Lung (tissue), 12 donors: ENCODE measurements around the gene MICA. TPM values are rescaled to one million over a fixed set of nuclear protein-coding genes. Genes with fewer than 3 reads are reported as not detected.
"Not testable (repeated sequence)": the region's sequence is repeated elsewhere in the genome, so short reads cannot be mapped to it uniquely, and the experiment has no call there.

Source experiments
- ATAC-seq: fragments of 200-7000 bp; cut with Tn5 transposase; one replicate; pipeline ENCODE4 v1.9.1; 2020; ENCODE audit warnings: moderate number of reproducible peaks; ENCODE audit not compliant: insufficient read depth, low FRiP score
- DNase-seq, 3 donors: peaks; one replicate each; pipeline ENCODE4 v3.0.0-alpha.2; 2013 to 2017
- H3K27ac ChIP-seq, 2 donors: one replicate each; pipeline ENCODE4 v1.5.1; 2013; ENCODE audit warnings: mild to moderate bottlenecking in 2 of 2, moderate library complexity in 2 of 2, control low read depth in 1 of 2, inconsistent platforms in 1 of 2, low read depth in 1 of 2, low read length in 1 of 2
- H3K27me3 ChIP-seq, 3 donors: one replicate each; pipeline ENCODE4 v1.5.1; 2013; ENCODE audit warnings: low read length in 2 of 3; ENCODE audit not compliant: control insufficient read depth in 3 of 3, insufficient read depth in 3 of 3
- H3K36me3 ChIP-seq, 4 donors: one replicate each; pipeline ENCODE4 v1.5.1; 2013; ENCODE audit warnings: low read length in 4 of 4, mild to moderate bottlenecking in 1 of 4, moderate library complexity in 1 of 4; ENCODE audit not compliant: control insufficient read depth in 4 of 4, insufficient read depth in 4 of 4
- H3K4me1 ChIP-seq, 5 donors: one replicate each; pipeline ENCODE4 v1.5.1; 2013; ENCODE audit warnings: low read length in 5 of 5, mild to moderate bottlenecking in 2 of 5, moderate library complexity in 1 of 5; ENCODE audit not compliant: control insufficient read depth in 5 of 5, insufficient read depth in 5 of 5
- H3K4me3 ChIP-seq: one replicate; pipeline ENCODE4 v1.5.1; 2013; ENCODE audit warnings: mild to moderate bottlenecking, control low read depth, moderate library complexity
- H3K9ac ChIP-seq, 2 donors: one replicate each; pipeline ENCODE4 v1.5.1; 2013; ENCODE audit warnings: low read length in 2 of 2, control low read depth in 1 of 2; ENCODE audit not compliant: insufficient read depth in 1 of 2
- H3K9me3 ChIP-seq, 4 donors: one replicate each; pipeline ENCODE4 v1.5.1; 2013; ENCODE audit warnings: low read length in 3 of 4, mild to moderate bottlenecking in 1 of 4, moderate library complexity in 1 of 4; ENCODE audit not compliant: control insufficient read depth in 4 of 4, insufficient read depth in 3 of 4
- WGBS, 2 donors: extraction: QIAGEN DNeasy Blood & Tissue Kit; methylation state at CpG; one replicate each; pipeline ENCODE4 v1.1.7; 2013; 5-methylcytosine and 5-hydroxymethylcytosine counted together
- polyA plus RNA-seq, 2 donors: library from polyadenylated mRNA; stranded (reverse); fragments of 200-250 nt; gene quantifications; one replicate each; pipeline ENCODE4 v1.2.1, GENCODE V29; 2013
- total RNA-seq, 2 donors: library from RNA; depleted of rRNA in 1 of 2; stranded (reverse); fragments of >200 nt in 1 of 2; gene quantifications; one replicate each; pipeline ENCODE4 v1.2.1, GENCODE V29; 2014 to 2021
- TF ChIP-seq, protein P1 (sequence below): IDR thresholded peaks from 2 replicates; pipeline ENCODE4 v1.5.1; 2012; ENCODE audit warnings: mild to moderate bottlenecking; ENCODE audit errors: control extremely low read depth, extremely low read depth
- donor health status: control.
- donor health status: control.
- donor health status: Bipolar disorder and iron deficiency.
- donor health status: healthy.
- donor health status: DM: yes; HTN: yes; CAD: no.

MICA gene
- total and polyA plus RNA-seq, 4 donors, result 16.5 to 48.2 (median 27.8) TPM

DNA sequence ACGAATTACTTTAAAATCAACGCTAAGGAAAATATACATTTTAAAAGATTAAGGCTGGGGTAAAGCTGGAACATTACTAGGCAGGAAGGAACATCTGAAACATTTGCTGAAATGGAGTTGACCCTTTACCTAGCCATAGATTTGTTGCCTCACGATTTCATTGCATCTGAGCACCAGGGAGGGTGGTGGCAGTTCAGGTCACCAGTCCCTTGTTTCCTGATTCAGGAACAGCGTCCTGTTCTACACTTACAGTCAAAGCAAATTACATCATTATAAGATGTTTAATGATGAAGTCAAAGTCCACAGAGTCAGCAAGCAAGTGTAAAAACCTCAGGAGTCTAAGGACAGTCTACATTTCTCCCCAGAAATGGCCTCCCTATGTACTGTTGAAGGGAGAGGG lies 9.0 kb upstream of the MICA start:
- H3K27ac ChIP-seq, result no peak overlapping the region
- H3K9me3 ChIP-seq, result no peaks in the 10 kb centered on the region
- no peak overlapping the region for H3K9ac ChIP-seq
- DNase-seq, result no peak
- WGBS, 2 donors, result 77 to 84% methylated on average over 4 of the region's 4 CpGs
- ATAC-seq, result no peak
- TF ChIP-seq, protein P1, sequence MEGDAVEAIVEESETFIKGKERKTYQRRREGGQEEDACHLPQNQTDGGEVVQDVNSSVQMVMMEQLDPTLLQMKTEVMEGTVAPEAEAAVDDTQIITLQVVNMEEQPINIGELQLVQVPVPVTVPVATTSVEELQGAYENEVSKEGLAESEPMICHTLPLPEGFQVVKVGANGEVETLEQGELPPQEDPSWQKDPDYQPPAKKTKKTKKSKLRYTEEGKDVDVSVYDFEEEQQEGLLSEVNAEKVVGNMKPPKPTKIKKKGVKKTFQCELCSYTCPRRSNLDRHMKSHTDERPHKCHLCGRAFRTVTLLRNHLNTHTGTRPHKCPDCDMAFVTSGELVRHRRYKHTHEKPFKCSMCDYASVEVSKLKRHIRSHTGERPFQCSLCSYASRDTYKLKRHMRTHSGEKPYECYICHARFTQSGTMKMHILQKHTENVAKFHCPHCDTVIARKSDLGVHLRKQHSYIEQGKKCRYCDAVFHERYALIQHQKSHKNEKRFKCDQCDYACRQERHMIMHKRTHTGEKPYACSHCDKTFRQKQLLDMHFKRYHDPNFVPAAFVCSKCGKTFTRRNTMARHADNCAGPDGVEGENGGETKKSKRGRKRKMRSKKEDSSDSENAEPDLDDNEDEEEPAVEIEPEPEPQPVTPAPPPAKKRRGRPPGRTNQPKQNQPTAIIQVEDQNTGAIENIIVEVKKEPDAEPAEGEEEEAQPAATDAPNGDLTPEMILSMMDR, result no peak
- no peaks in the 10 kb centered on the region for H3K4me1 ChIP-seq
- H3K4me3 ChIP-seq, result no peak overlapping the region
- H3K27me3 ChIP-seq, result peaks cover 0 to 2% (median 0%) of the 10 kb centered on the region in 3 donors
- peaks cover 0 to 12% (median 0%) of the 10 kb centered on the region in 4 donors for H3K36me3 ChIP-seq

DNA sequence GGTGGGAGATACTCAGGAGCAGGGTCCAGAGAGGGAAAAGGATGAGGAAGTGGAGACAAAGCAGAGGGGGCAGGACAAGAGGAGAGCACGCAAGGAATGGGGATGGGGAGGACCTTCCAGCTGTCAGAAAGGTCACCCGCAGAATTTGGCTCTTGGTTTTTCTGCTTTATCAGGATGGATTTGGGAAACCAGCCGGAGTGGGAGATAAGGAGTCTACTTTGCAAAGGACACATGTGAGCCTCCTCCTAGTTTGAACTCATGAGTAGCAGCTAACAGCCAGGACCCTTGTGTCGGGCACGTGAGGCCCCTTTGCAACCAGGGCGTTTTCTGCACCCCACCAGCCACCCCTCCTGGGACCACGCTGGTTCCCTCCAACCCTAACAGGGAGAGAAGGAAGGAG lies 7.6 kb upstream of the MICA start:
- TF ChIP-seq, protein P1, result no peak
- peaks cover 0 to 2% (median 1%) of the 10 kb centered on the region in 3 donors for H3K27me3 ChIP-seq
- H3K9me3 ChIP-seq, result no peaks in the 10 kb centered on the region
- 85 to 90% methylated on average over 7 of the region's 7 CpGs for WGBS, 2 donors
- H3K36me3 ChIP-seq, result peaks cover 0 to 12% (median 0%) of the 10 kb centered on the region in 4 donors
- H3K4me1 ChIP-seq, result peaks cover 0 to under 1% (median 0%) of the 10 kb centered on the region in 5 donors
- H3K4me3 ChIP-seq, result no peak overlapping the region
- ATAC-seq, result no peak
- no peak overlapping the region for H3K9ac ChIP-seq
- H3K27ac ChIP-seq, result no peak overlapping the region
- DNase-seq, result no peak

DNA sequence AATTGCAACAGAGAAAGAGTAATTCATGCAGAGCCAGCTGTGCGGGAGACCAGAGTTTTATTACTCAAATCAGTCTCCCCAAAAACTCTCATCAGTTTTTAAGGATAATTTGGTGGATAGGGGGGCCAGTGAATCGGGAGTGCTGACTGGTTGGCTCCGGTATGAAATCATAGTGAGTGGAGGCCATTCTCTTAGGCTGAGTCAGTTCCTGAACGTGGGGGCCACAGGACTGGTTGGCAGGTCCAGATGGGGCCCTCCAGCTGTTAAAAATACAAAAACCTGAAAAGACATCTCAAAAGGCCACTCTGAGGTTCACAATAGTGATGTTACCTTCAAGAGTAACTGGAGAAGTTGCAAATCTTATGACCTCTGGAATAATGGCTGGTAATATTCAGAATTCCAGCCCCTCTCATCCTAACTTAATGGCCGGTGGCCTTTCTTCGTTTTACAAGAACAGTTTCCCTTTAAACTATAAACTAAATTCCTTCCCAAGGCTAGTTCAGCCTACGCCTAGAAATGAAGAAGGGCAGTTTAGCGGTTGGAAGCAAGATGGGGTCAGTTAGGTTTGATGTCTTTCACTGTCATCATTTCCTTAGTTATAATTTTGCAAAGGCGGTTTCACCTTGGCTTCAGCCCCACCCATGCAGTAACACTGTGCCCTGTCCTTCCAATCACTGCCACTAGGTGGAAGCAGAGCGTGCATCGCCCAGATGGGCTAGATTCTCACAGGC lies 6.8 kb upstream of the MICA start:
- TF ChIP-seq, protein P1, result peak; percentile 94
- Histone ChIP-seq H3K4me1 (peaks cover 0 to 7% (median 0%) of the 10 kb centered on the region in 5 donors), H3K9ac (no peak overlapping the region), H3K9me3 (no peaks in the 10 kb centered on the region), H3K27ac (no peak overlapping the region), H3K27me3 (peaks cover 0 to 4% (median 2%) of the 10 kb centered on the region in 3 donors), H3K4me3 (no peak overlapping the region), H3K36me3 (peaks cover 0 to 12% (median 0%) of the 10 kb centered on the region in 4 donors)
- WGBS, 2 donors, result 44 to 46% methylated on average over 11 of the region's 11 CpGs
- ATAC-seq, result peak; percentile 38
- peak; percentile 75 to 81 (median 78) for DNase-seq

DNA sequence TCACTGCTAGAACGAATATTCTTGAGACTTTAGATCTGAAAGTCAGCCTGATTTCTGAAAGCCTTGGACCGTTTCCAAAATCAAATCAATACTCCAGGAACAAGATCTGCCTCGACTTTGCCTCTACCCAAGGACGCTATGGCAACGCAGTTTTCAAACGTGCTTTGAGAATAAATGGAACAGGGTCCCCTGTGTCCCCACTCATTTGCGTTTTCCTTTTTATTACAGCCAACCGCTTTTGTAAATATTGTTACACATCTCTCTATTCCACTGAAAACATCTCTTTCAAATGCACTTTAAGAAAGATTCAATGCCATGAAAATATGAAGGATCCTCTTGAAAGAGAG lies 6.3 kb upstream of the MICA start:
- not testable (repeated sequence) for ATAC-seq, DNase-seq, H3K9me3 ChIP-seq, H3K27me3 ChIP-seq, H3K27ac ChIP-seq, H3K9ac ChIP-seq, H3K4me3 ChIP-seq, H3K4me1 ChIP-seq
- H3K36me3 ChIP-seq, result peaks cover 0 to 12% (median 0%) of the 10 kb centered on the region in 4 donors
- 27 to 32% methylated on average over 8 of the region's 8 CpGs for WGBS, 2 donors
